ENCODE data around the gene ITGAD.
A peak's percentile ranks its signal among the peaks of the same experiment; 100 is the strongest.
"Not testable (repeated sequence)": the region's sequence is repeated elsewhere in the genome, so short reads cannot be mapped to it uniquely, and the experiment has no call there.

The ITGAD gene

GRCh38 chr16:31407406-31407805 is 14.3 kb downstream of the ITGAD start:
- no peak for DNase-seq

DNA sequence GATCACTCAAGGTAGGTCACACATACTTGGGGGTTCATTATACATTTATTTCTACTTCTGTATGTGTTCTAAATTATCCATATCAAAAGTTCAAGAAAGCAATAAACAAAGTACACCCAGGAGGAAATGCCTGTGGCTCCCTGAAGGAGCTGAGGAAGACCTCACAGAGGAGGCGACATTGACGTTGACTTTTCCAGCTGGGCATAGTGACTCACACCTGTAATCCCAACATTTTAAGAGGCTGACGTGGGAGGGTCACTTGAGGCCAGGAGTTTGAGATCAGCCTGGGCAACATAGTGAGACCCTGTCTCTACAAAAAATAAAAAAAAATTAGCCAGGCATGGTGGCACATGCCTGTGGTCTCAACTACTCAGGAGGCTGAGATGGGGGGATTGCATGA is 16.3 kb downstream of the ITGAD start:
- no peak for DNase-seq

GRCh38 chr16:31410082-31410481 is 16.9 kb downstream of the ITGAD start:
- no peak for DNase-seq

GRCh38 chr16:31411024-31411844 is 18.1 kb downstream of the ITGAD start:
- DNase-seq: no peak

GRCh38 chr16:31412750-31413149 is 19.6 kb downstream of the ITGAD start:
- no peak for DNase-seq

DNA sequence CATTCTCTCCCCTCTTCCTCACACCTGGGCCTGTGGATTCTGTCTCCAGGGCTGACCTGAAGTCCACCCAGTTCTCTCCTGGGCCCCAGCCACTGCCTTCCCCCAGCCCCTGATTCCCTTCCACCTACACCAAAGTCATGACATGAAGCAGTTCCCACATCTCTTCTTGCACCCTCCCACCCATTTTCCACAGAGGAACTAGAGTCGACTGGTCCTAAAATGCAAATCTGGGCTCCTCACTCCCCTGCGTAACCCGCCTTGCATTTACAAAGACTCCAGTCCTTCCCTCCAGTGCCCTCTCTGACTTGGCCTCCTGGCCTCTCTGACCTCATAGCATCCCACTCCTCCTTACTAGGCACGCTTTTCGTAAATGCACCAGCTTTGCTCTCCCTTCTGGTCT is 20.2 kb downstream of the ITGAD start:
- no peak for DNase-seq

GRCh38 chr16:31413943-31414342 is 20.8 kb downstream of the ITGAD start:
- DNase-seq: no peak

- no peak for DNase-seq
These were observed 21.6 kb downstream of the ITGAD start for GRCh38 chr16:31414706-31415105.

DNA sequence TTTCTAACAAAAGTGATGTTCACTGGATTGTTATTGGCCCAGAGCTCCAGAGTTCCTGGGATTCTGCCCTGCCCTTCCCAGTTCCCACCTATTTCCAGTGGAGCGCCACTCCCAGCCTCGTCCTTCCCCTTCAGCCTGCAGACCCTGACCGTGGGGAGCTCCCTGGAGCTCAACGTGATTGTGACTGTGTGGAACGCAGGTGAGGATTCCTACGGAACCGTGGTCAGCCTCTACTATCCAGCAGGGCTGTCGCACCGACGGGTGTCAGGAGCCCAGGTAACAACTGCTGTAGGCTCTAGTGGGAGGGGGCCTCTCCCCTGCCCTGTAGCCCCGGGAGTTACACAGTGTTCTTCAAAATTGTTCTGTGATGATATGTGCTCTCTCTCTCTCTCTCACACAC is 23.2 kb downstream of the ITGAD start:
- DNase-seq: no peak

GRCh38 chr16:31417036-31417435 is 23.9 kb downstream of the ITGAD start:
- DNase-seq: not testable (repeated sequence)

DNA sequence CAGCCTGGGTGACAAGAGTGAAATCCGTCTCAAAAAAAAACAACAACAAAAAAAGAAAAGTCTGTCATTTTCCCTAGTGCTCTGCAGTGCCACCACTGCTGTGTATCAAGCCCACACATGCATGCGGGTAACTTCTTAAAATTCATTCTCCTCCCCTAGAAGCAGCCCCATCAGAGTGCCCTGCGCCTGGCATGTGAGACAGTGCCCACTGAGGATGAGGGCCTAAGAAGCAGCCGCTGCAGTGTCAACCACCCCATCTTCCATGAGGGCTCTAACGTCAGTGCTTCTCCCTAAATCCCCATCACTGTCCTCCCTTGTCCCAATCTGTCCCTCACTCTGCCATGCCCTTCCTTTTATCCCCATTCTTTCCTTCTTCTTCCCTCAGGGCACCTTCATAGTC is 24.8 kb downstream of the ITGAD start:
- DNase-seq: no peak

DNA sequence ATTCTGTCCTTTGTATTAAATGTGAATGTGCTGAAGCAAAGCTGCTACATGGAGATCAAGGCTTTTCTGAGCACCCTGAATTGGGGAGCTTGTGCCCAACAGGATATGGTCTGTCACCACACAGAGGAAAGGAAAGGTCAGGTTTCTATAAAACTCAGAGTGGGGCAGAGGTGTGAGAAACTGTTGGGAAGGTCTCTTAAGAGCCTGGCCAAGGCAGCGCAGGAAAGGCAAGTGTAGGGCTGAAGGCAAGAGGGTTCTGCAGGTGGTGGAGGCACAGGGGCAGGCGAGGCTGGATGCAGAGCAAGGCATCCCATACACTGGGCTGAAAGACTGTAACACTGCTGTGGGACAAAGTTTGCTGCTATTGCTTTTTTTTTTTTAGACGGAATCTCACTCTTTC is 26.9 kb downstream of the ITGAD start:
- DNase-seq: no peak

- no peak for DNase-seq
These were observed 28.5 kb downstream of the ITGAD start for GRCh38 chr16:31421587-31421986.

DNA sequence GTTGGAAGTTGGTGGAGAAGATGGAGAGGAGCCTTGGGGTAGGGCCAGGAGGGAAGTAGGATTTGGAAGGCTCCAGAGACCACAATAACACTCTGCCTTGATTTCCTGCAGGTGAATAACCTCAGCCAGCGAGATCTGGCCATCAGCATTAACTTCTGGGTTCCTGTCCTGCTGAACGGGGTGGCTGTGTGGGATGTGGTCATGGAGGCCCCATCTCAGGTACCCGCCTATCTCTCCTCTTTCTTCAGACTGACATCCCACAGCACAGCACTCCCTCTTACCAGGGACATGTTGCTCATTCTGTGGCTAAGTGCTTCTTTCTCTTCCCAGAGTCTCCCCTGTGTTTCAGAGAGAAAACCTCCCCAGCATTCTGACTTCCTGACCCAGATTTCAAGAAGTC is 30.1 kb downstream of the ITGAD start:
- DNase-seq: no peak

DNA sequence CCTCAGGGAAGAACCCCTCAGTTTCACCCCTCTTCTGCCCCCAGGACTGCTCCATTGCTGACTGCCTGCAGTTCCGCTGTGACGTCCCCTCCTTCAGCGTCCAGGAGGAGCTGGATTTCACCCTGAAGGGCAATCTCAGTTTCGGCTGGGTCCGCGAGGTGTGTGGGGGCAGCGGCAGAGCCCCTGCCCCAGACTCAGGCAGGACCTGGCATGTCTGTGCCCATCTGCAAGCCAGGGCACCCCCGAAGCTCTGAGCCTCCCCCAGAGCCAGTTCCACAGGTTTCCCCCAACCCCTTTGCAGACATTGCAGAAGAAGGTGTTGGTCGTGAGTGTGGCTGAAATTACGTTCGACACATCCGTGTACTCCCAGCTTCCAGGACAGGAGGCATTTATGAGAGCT is 30.7 kb downstream of the ITGAD start:
- no peak for DNase-seq

GRCh38 chr16:31427441-31428278 is 34.5 kb downstream of the ITGAD start:
- peak; percentile 69 for DNase-seq

GRCh38 chr16:31428279-31428597 is 35.1 kb downstream of the ITGAD start, which contains the start of gene COX6A2:
Gene COX6A2, minus strand, starts transcription at chr16:31428360. Its CDS starts 35 bp downstream, at chr16:31428325.
- DNase-seq: no peak

DNA sequence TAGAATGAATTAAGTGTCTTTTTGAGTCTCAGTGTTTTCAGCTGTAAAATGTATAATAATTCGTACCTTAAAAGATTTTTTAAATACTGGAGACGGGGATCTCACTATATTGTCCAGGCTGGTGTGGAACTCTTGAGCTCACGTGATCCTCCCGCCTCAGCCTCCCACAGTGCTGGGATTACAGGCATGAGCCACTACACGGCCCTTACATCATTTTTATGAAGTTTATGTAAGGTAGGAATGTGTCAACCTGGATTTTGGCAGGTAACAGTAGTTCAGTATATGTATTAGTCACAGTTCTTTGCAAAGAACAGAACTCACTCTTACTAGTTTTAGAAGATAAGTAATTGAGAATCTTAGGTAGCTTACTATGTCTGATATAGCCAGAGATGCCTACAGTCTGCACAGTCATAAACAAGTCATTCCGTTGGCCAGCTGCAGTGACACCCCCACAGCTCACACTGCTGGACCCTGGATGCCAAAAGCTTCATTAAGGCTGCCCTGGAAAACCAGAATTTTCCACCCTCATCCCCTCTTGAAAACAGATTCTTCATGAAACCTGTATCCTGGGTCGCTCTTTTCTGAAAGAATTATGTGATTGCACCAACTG is 35.6 kb downstream of the ITGAD start:
- no peak for DNase-seq

DNA sequence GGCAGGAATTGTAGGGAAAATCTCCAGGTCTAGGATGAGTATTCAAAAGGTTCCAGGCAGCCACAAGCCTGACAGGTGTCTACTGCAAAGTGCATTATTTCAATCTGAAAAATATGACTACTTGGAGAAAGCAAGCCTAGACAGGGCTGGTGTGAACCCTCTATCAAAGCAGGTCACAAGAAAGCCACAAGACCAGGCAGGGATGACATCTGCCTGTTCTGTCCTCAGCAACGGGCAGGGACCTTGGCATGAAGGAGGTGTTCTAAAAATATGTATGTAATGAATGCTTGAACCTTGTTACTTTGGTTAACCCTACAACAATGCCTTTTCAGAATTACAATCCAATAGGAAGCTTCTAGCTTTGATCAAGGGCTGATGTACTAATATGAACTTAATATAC is 36.2 kb downstream of the ITGAD start:
- no peak for DNase-seq

DNA sequence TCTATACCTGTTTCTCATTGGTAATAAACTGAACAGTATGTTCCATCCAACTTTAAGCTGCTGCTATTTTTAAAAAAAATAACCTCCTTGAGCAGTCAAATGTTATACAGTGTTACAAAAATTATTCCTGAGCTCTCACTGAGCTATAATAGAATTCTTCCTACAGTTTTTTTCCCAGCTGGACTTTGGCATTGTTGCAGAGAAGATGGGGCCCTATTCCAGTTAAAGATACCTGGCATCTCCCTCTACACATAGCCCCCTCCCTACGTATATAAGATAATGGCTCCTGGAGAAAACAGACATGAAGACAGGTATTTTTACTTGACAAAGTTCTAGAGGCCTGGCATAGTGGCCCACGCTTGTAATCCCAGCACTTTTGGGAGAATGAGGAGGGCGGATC is 36.7 kb downstream of the ITGAD start:
- no peak for DNase-seq

DNA sequence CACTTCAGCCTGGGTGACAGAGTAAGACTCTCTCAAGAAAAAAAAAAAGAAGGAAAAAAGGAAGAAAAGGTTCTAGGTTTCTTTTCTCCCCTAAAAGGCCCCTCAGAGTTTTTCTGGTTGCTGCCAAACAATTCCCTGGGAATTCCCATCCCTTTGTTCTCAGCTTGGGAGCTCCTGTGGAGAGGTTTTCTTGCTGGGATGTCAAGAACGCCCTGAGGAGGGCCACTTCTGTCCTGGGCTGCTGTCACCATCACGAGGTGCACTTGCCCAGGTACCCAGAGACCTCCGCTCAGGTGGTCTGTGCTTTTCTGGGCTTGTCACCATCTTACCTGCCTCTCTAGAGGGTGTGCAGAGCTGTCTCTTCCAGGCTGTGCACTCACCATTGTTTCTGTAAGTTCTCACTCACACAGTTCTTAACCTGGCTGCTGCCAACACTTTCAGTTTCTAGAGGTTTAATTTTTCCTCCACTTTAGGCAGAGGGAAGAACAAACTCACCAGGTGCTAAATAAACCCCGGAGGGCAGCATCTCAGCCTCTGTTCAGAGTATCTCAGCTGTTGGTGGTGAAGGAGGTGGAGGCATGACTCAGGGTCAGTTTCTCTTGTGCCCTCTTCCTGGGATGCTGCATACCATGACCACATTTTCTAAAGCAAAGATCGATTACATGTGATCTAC is 37.4 kb downstream of the ITGAD start:
- DNase-seq: no peak

DNA sequence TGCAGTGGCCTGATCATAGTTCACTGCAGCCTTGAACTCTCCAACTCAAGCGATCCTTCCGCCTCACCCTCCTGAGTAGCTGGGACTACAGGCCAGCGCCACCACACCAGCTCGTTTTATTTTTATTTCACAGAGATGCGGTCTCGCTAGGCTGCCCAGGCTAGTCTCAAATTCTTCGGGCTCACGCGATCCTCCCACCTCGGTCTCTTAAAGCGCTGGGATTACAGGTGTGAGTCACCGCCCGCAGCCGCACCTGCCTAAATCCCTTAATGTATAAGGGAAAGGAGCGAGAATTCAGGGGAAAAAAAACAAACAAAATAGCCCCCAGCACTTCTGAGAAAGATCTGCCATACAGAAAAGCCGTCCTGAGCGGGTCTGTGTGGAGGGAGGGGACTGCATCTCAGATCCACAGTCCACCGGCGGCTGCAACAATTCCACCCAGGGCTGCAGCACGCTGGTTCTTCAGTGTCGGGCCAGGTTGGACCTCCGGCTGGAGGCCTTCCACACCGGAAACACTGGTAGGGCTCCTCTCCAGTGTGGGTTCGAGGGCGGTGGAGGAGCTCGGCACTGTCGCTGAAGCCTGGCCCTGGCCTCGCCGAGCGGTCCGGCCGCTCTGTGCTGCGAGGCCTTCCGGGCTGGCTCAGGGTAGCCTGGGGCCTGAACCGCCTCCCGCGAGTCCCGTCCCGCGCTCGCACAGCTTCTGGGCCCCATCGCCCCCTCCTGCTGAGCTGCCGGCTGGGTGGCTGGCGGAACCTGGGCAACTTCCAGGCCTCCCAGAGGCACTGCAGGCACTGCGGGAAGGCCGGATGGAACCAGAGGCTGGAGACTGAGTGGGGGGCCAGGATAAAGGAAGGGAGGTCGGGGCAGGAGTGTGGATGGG is 42.4 kb downstream of the ITGAD start:
- DNase-seq: no peak

Measured in NCI-H2227 treated with DMSO at 0.1 percent for 48 hours (cell line).